ENCODE results near the gene TSGA10IP. TPM values are rescaled to one million over a fixed set of nuclear protein-coding genes. Genes with fewer than 3 reads are reported as not detected.

Gene TSGA10IP
- total RNA-seq, 1 experiment from 2014 or later = not detected

DNA sequence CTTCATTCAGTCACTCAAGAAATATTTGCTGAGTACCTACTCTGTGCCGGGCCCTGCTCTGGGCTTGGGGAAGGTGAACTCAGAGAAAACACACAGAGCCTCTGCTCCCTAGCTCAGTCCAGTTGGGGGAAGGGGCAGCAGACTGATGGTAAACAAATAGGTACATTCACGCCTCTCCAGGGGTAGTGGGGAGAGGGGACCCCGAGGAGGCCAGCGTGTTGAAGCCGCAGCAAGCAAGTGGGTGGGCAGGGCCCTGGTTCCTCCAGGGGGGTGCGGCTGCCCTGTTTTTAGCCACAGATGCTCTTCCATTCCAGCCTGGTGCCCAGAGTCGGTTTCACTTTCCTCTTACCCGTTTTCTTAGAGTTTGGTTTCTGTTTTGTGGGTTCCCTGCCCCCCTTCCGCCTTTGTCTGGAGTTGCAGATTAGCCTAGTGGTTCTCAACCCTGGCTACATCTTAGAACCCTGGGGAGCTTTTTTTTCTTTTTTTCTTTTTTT lies 17.3 kb upstream of the TSGA10IP start:
- Histone ChIP-seq H3K9me3 (no peaks in the 10 kb centered on the region), H3K4me1 (no peaks in the 10 kb centered on the region), H3K36me3 (ENCODE audit: control insufficient read depth, insufficient read depth, low read length) (no peaks in the 10 kb centered on the region), H3K27me3 (replicated peaks; ENCODE audit: control insufficient read depth, insufficient read depth, low read length) (no peaks in the 10 kb centered on the region), H3K4me3 (ENCODE audit: low read depth, low read length) (no peak overlapping the region)
- Mint-ChIP-seq H3K4me1 (ENCODE audit: low read depth, unreplicated experiment) (no peaks in the 10 kb centered on the region), H3K36me3 (ENCODE audit: insufficient read depth, unreplicated experiment) (peaks cover 6% of the 10 kb centered on the region), H3K27ac (ENCODE audit: unreplicated experiment) (no peak overlapping the region), H3K27me3 (ENCODE audit: insufficient read depth, unreplicated experiment) (no peaks in the 10 kb centered on the region), H3K9me3 (ENCODE audit: unreplicated experiment) (no peaks in the 10 kb centered on the region), H3K4me3 (ENCODE audit: unreplicated experiment) (no peak overlapping the region)
- intact Hi-C loops (cut with micrococcal nuclease; ENCODE audit: unreplicated experiment) = no loop called here
- no peak for DNase-seq
- BruUV-seq (replicated peaks) = no TSS peak
- TF ChIP-seq, protein P1, sequence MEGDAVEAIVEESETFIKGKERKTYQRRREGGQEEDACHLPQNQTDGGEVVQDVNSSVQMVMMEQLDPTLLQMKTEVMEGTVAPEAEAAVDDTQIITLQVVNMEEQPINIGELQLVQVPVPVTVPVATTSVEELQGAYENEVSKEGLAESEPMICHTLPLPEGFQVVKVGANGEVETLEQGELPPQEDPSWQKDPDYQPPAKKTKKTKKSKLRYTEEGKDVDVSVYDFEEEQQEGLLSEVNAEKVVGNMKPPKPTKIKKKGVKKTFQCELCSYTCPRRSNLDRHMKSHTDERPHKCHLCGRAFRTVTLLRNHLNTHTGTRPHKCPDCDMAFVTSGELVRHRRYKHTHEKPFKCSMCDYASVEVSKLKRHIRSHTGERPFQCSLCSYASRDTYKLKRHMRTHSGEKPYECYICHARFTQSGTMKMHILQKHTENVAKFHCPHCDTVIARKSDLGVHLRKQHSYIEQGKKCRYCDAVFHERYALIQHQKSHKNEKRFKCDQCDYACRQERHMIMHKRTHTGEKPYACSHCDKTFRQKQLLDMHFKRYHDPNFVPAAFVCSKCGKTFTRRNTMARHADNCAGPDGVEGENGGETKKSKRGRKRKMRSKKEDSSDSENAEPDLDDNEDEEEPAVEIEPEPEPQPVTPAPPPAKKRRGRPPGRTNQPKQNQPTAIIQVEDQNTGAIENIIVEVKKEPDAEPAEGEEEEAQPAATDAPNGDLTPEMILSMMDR (IDR thresholded peaks at IDR 0.05; ENCODE audit: insufficient read depth in 1 of 2, low read depth in 1 of 2, low read length in 1 of 2, severe bottlenecking in 1 of 2, unreplicated experiment in 1 of 2) = no peak
- CTCF ChIA-PET = no interaction called here
- POLR2A ChIA-PET = no interaction called here

DNA sequence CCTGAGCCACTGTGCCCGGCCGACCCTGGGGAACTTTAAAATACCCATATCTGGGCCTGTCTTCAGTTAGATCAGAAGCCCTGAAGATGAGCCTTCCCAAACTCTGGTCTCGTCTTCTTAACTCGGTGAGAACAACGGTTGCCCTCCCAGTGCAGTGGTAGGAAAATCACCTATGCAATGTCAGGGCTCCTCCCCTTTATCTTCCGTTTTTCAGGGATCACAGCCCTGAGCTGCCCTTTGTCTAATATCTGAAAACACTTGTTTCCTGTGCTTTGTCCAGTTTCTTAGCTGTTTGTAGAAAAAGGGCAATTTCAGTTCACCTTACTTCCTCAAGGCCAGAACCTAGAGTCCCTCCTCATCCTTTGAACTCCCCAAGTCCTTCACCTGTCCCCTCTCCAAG lies 16.6 kb upstream of the TSGA10IP start:
- ChIA-PET POLR2A (no interaction called here), CTCF (no interaction called here)
- no peak overlapping the region for H3K4me3 ChIP-seq (ENCODE audit: low read depth, low read length)
- no peaks in the 10 kb centered on the region for H3K27me3 ChIP-seq (replicated peaks; ENCODE audit: control insufficient read depth, insufficient read depth, low read length)
- intact Hi-C loops (cut with micrococcal nuclease; ENCODE audit: unreplicated experiment) = no loop called here
- no peaks in the 10 kb centered on the region for H3K4me1 ChIP-seq
- no peaks in the 10 kb centered on the region for H3K36me3 ChIP-seq (ENCODE audit: control insufficient read depth, insufficient read depth, low read length)
- DNase-seq = no peak
- Mint-ChIP-seq H3K36me3 (ENCODE audit: insufficient read depth, unreplicated experiment) (peaks cover 6% of the 10 kb centered on the region), H3K27ac (ENCODE audit: unreplicated experiment) (peak overlapping the region; percentile 57), H3K4me1 (ENCODE audit: low read depth, unreplicated experiment) (no peaks in the 10 kb centered on the region), H3K27me3 (ENCODE audit: insufficient read depth, unreplicated experiment) (no peaks in the 10 kb centered on the region), H3K4me3 (ENCODE audit: unreplicated experiment) (no peak overlapping the region), H3K9me3 (ENCODE audit: unreplicated experiment) (no peaks in the 10 kb centered on the region)
- H3K9me3 ChIP-seq = no peaks in the 10 kb centered on the region
- BruUV-seq (replicated peaks) = no TSS peak
- TF ChIP-seq, protein P1 (IDR thresholded peaks at IDR 0.05; ENCODE audit: insufficient read depth in 1 of 2, low read depth in 1 of 2, low read length in 1 of 2, severe bottlenecking in 1 of 2, unreplicated experiment in 1 of 2) = no peak

DNA sequence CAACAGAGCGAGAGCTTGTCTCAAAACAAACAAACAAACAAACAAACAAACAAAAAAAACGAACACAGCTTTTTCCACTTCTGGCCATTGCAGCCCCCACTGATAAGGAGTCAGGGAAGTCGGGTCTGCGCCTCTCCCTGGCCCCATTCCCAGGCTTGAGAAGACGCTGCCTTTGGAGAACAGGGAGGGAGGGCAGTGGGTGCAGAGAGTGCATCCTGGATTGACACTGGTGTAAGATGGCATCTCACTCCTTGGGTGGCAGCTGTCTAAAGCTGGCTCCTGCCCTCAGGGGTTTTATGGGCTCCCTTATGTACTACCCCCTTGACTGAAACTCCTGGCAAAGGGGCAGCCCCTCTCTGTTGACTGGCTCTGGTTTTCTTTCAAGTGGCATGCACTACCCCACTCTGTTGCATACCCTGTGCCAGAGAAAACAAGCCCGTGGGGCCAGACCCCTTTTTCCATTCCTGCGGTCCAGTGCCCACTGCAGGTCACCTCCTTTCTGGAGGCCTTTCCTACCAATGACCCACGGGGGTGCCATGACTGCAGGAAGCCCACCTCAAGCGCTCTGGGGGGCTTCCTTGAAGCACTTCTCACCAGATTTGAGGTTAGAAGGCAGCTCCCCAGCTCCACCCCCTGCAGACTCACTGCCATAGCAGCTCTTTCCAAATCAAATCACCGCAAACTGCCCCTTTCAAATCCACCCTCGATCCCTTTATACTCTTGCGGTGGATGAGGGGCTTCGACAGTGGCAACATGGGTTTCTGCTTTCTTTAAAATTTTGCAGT lies 13.3 kb upstream of the TSGA10IP start:
- DNase-seq = no peak
- no peak overlapping the region for H3K27ac Mint-ChIP-seq (ENCODE audit: unreplicated experiment)
- Histone ChIP-seq H3K9me3 (no peaks in the 10 kb centered on the region), H3K27me3 (replicated peaks; ENCODE audit: control insufficient read depth, insufficient read depth, low read length) (no peaks in the 10 kb centered on the region), H3K4me1 (no peaks in the 10 kb centered on the region), H3K4me3 (ENCODE audit: low read depth, low read length) (no peak overlapping the region), H3K36me3 (ENCODE audit: control insufficient read depth, insufficient read depth, low read length) (no peaks in the 10 kb centered on the region)
- H3K27me3 Mint-ChIP-seq (ENCODE audit: insufficient read depth, unreplicated experiment) = peaks cover 2% of the 10 kb centered on the region
- intact Hi-C loops (cut with micrococcal nuclease; ENCODE audit: unreplicated experiment) = no loop called here
- H3K36me3 Mint-ChIP-seq (ENCODE audit: insufficient read depth, unreplicated experiment) = peaks cover 4% of the 10 kb centered on the region
- ChIA-PET CTCF (interaction anchor here (0.6 to 0.7 kb wide), 2 partner anchors 41 to 47 kb away, joined by 3 to 5 read pairs; partner anchors contain the start of gene CCDC85B), POLR2A (interaction anchor here (0.5 to 0.7 kb wide), 2 partner anchors 41 to 74 kb away, joined by 3 to 4 read pairs; partner anchors contain the start of gene CFL1)
- H3K4me1 Mint-ChIP-seq (ENCODE audit: low read depth, unreplicated experiment) = no peaks in the 10 kb centered on the region
- no peaks in the 10 kb centered on the region for H3K9me3 Mint-ChIP-seq (ENCODE audit: unreplicated experiment)
- TF ChIP-seq, protein P1 (IDR thresholded peaks at IDR 0.05; ENCODE audit: insufficient read depth in 1 of 2, low read depth in 1 of 2, low read length in 1 of 2, severe bottlenecking in 1 of 2, unreplicated experiment in 1 of 2) = no peak
- BruUV-seq (replicated peaks) = no TSS peak
- H3K4me3 Mint-ChIP-seq (ENCODE audit: unreplicated experiment) = no peak overlapping the region
